Smooth muscle cell (in vitro differentiated cells): ENCODE measurements around the gene POLR3A. TPM values are rescaled to one million over a fixed set of nuclear protein-coding genes. Genes with fewer than 3 reads are reported as not detected.

Source experiments
- DNase-seq: peaks from one replicate; lab custom pipeline; 2025; ENCODE audit not compliant: unreplicated experiment; lab: John Stamatoyannopoulos, UW
- H2AFZ ChIP-seq: fragments of 200-600 bp; sonication (generic); 2 replicates; pipeline ENCODE4 v1.6.0; 2016; ENCODE audit warnings: antibody characterized with exemption, low read depth, mild to moderate bottlenecking
- H3F3A ChIP-seq: fragments of 200-600 bp; sonication (generic); 2 replicates; pipeline ENCODE4 v1.6.0; 2017; ENCODE audit warnings: antibody characterized with exemption, low read depth
- H3K27ac ChIP-seq: fragments of 200-600 bp; sonication (generic); 2 replicates; pipeline ENCODE4 v1.5.1; 2016; ENCODE audit warnings: low read depth, mild to moderate bottlenecking
- H3K27me3 ChIP-seq: fragments of 200-600 bp; sonication (generic); 2 replicates; pipeline ENCODE4 v1.6.1; 2016; ENCODE audit warnings: low read depth, mild to moderate bottlenecking
- H3K36me3 ChIP-seq: fragments of 200-600 bp; sonication (generic); 2 replicates; pipeline ENCODE4 v1.5.1; 2016; ENCODE audit warnings: low read depth
- H3K4me1 ChIP-seq: fragments of 200-600 bp; sonication (generic); 2 replicates; pipeline ENCODE4 v1.5.1; 2016; ENCODE audit warnings: low read depth
- H3K4me2 ChIP-seq: fragments of 200-600 bp; sonication (generic); 2 replicates; pipeline ENCODE4 v1.6.0; 2016; ENCODE audit warnings: mild to moderate bottlenecking
- H3K4me3 ChIP-seq: fragments of 200-600 bp; sonication (generic); 2 replicates; pipeline ENCODE4 v1.5.1; 2016; ENCODE audit warnings: mild to moderate bottlenecking
- H3K79me2 ChIP-seq: fragments of 200-600 bp; sonication (generic); 2 replicates; pipeline ENCODE4 v1.6.0; 2016; ENCODE audit warnings: low read depth, mild to moderate bottlenecking
- H3K9ac ChIP-seq: fragments of 200-600 bp; sonication (generic); 2 replicates; pipeline ENCODE4 v1.6.0; 2016; ENCODE audit warnings: low read depth
- H3K9me3 ChIP-seq: fragments of 200-600 bp; sonication (generic); replicated peaks from 2 replicates; pipeline ENCODE4 v1.5.1; 2016; ENCODE audit warnings: low read depth
- H4K20me1 ChIP-seq: fragments of 200-600 bp; sonication (generic); 2 replicates; pipeline ENCODE4 v1.6.0; 2016; ENCODE audit warnings: low read depth
- WGBS: methylation state at CpG from one replicate; pipeline ENCODE4 v1.1.7; 2016; ENCODE audit warnings: low lambda C conversion rate; 5-methylcytosine and 5-hydroxymethylcytosine counted together
- polyA plus RNA-seq: library from polyadenylated mRNA; unstranded; fragments of >200 nt; fragmentation: Nextera tagmentation; extraction: Ambion mirVana; gene quantifications from 2 replicates; pipeline ENCODE4 v1.2.1, GENCODE V29; 2016
- total RNA-seq: library from RNA; depleted of rRNA; stranded (reverse); fragments of >200 nt; gene quantifications from 2 replicates; pipeline ENCODE4 v1.2.3, GENCODE V29; 2014
- TF ChIP-seq, protein P1 (sequence below): fragments of 200-600 bp; sonication (generic); IDR thresholded peaks from 2 replicates; pipeline ENCODE4 v1.5.1; 2017; ENCODE audit warnings: borderline replicate concordance, mild to moderate bottlenecking, antibody characterized with exemption; ENCODE audit not compliant: insufficient read depth, poor library complexity, severe bottlenecking

Gene POLR3A
- total and polyA plus RNA-seq, 2 experiments from 2014 or later = 13.8 to 14.9 TPM

GRCh38 chr10:78041170-78042057, 12.1 kb upstream of the POLR3A start:
- Histone ChIP-seq H3K9ac (no peak overlapping the region), H3K9me3 (no peaks in the 10 kb centered on the region), H3K27ac (no peak overlapping the region), H3K27me3 (no peaks in the 10 kb centered on the region), H3K36me3 (peaks cover 13% of the 10 kb centered on the region), H3K4me1 (peaks cover 6% of the 10 kb centered on the region), H2AFZ (no peak overlapping the region), H3F3A (peaks cover 31% of the 10 kb centered on the region), H4K20me1 (peaks cover 77% of the 10 kb centered on the region), H3K4me3 (no peak overlapping the region), H3K79me2 (peaks cover 21% of the 10 kb centered on the region), H3K4me2 (no peak overlapping the region)
- DNase-seq = no peak
- 92% methylated on average over 5 of the region's 5 CpGs for WGBS
- TF ChIP-seq, protein P1, sequence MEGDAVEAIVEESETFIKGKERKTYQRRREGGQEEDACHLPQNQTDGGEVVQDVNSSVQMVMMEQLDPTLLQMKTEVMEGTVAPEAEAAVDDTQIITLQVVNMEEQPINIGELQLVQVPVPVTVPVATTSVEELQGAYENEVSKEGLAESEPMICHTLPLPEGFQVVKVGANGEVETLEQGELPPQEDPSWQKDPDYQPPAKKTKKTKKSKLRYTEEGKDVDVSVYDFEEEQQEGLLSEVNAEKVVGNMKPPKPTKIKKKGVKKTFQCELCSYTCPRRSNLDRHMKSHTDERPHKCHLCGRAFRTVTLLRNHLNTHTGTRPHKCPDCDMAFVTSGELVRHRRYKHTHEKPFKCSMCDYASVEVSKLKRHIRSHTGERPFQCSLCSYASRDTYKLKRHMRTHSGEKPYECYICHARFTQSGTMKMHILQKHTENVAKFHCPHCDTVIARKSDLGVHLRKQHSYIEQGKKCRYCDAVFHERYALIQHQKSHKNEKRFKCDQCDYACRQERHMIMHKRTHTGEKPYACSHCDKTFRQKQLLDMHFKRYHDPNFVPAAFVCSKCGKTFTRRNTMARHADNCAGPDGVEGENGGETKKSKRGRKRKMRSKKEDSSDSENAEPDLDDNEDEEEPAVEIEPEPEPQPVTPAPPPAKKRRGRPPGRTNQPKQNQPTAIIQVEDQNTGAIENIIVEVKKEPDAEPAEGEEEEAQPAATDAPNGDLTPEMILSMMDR = no peak

DNA sequence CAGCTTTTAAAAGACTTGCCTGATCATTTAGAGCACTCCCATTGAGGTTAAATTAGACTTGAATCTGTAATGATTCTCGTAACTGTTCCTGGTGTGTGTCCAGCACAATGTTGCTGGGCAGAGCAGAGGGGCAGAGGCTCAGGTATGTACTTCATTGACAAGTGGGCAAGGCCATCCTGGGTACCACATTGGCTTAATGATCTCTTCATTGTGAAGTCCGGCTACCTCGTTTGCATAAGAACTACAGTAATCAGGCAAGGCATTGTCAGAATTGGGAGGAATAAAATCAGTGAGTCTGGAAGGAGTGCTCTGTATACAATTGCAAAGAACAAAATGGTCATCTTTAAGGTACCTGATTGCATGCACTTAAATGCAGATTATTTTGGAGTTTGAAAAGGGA, 10.4 kb upstream of the POLR3A start:
- H3F3A ChIP-seq = peaks cover 31% of the 10 kb centered on the region
- no peak overlapping the region for H3K27ac ChIP-seq
- no peak overlapping the region for H3K4me2 ChIP-seq
- no peak overlapping the region for H3K4me3 ChIP-seq
- peaks cover 13% of the 10 kb centered on the region for H3K36me3 ChIP-seq
- no peak overlapping the region for H3K9ac ChIP-seq
- no peaks in the 10 kb centered on the region for H3K27me3 ChIP-seq
- TF ChIP-seq, protein P1 = no peak
- peaks cover 93% of the 10 kb centered on the region for H4K20me1 ChIP-seq
- peaks cover 37% of the 10 kb centered on the region for H3K79me2 ChIP-seq
- no peak for DNase-seq
- H3K4me1 ChIP-seq = peaks cover 22% of the 10 kb centered on the region
- WGBS = 92% methylated on average over 3 of the region's 3 CpGs
- H3K9me3 ChIP-seq = no peaks in the 10 kb centered on the region
- H2AFZ ChIP-seq = no peak overlapping the region

- H3K79me2 ChIP-seq = peaks cover 45% of the 10 kb centered on the region
- H3K27me3 ChIP-seq = no peaks in the 10 kb centered on the region
- H3K9ac ChIP-seq = no peak overlapping the region
- WGBS = 94% methylated on average over 5 of the region's 5 CpGs
- peaks cover 97% of the 10 kb centered on the region for H4K20me1 ChIP-seq
- no peaks in the 10 kb centered on the region for H3K9me3 ChIP-seq
- no peak overlapping the region for H2AFZ ChIP-seq
- no peak overlapping the region for H3K4me3 ChIP-seq
- no peak overlapping the region for H3K4me2 ChIP-seq
- no peak for DNase-seq
- no peak overlapping the region for H3K27ac ChIP-seq
- peaks cover 27% of the 10 kb centered on the region for H3F3A ChIP-seq
- peaks cover 13% of the 10 kb centered on the region for H3K36me3 ChIP-seq
- TF ChIP-seq, protein P1 = no peak
- peaks cover 26% of the 10 kb centered on the region for H3K4me1 ChIP-seq
These were observed 9.7 kb upstream of the POLR3A start for GRCh38 chr10:78038791-78039547.
